ENCODE data around the gene HNRNPA3. TPM values are rescaled to one million over a fixed set of nuclear protein-coding genes. Genes with fewer than 3 reads are reported as not detected.
A peak's percentile ranks its signal among the peaks of the same experiment; 100 is the strongest.

Gene HNRNPA3
- total and polyA plus RNA-seq, 2 of the 13 experiments (the other 11 are each of a cell fraction or from before 2014, with no cell fraction given), result 73.3 to 97.7 TPM

DNA sequence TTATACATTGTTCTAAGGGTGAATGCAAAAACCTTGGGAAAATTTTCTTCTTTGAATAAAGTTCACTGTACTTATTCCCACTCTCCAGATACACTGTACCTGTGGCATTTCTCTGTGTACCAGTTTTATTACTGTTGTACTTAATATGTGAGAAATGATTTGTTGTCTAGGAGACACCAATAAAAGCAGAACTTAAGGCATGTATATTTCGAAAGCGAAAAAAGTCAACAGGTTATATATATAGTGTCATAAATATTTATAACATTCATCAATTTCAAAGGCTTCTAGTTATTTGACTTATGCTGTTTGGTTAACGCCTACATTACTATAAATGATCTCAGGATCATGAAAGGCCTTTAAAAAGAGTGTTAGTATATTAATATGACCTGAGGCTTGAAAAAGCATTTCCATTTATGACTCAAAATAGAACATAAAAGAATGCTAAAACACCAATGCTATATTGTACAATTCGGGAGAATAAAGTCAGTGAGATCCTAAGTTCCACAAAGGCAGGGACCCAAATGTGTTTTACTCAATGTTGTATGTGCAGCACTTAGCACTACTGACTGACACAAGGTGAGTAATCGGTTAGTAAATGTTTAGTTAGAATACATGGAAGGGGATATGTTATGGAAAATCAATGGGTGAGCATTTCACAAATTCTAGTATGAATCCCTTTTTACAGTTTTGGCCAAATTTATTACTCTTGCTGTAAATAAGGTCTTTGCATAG lies 32.2 kb upstream of the HNRNPA3 start:
- TF ChIP-seq RBAK (CRISPR knock-in tag; IDR thresholded peaks at IDR 0.05) (peak; percentile 58; the same call in 1 of the 2 replicates), REXO4 (CRISPR knock-in tag; IDR thresholded peaks at IDR 0.05; ENCODE audit: borderline replicate concordance) (no peak)

DNA sequence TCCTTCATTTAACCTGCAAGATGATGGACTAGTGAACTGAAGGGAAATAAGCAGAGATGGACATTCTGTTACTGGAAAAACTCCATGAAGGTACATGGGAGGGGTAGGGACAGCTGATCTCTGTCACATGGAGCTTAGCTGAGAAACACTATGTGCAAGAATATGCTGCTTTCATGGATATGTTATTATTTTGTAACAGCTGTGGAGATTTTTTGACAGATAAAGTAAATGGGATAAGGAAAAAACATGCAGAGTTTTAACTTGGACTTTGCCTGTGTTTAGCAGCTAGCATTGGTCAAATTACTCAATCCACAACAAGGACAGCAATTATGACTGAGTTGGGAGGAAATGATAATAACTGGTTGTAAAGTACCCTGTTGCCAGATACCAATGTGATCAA lies 28.7 kb upstream of the HNRNPA3 start:
- H3K9me3 ChIP-seq (ENCODE audit: low read length), result no peaks in the 10 kb centered on the region
- DNase-seq (ENCODE audit: low spot score), result peak; percentile 56
- CTCF ChIA-PET (ENCODE audit: low intra/inter-chr PET ratio, low total read pairs), result no interaction called here
- no peak for FAIRE-seq
- H3K9ac ChIP-seq (ENCODE audit: insufficient read depth, low read depth, low read length), result no peak overlapping the region
- POLR2A ChIA-PET, result interaction anchor here (1.0 to 3.2 kb wide), 2 partner anchors 28 to 81 kb away, joined by 4 to 22 read pairs; partner anchors contain the start of genes HNRNPA3 and NFE2L2
- no peak for ATAC-seq
- BruUV-seq (replicated peaks), result no TSS peak
- H4K20me1 ChIP-seq (ENCODE audit: insufficient read depth, low read length), result no peaks in the 10 kb centered on the region
- H3K36me3 ChIP-seq (replicated peaks in 1 of 2; ENCODE audit: control insufficient read depth in 1 of 2, insufficient read depth in 2 of 2, low read length in 2 of 2), result no peaks in the 10 kb centered on the region
- intact Hi-C loops (cut with micrococcal nuclease; ENCODE audit: unreplicated experiment) (no loop called here), in situ Hi-C loops (cut with HindIII; ENCODE audit: extremely low pct_ligation_motif_present, low pct_unique_long_range_greater_than_20kb) (no loop called here)
- H3K4me2 ChIP-seq (ENCODE audit: low read depth, low read length), result peak overlapping the region; percentile 25; the same call in 1 of the 2 replicates
- no peak overlapping the region for H2AFZ ChIP-seq (ENCODE audit: low read length)
- no peaks in the 10 kb centered on the region for H3K27me3 ChIP-seq (ENCODE audit: control insufficient read depth in 1 of 2, insufficient read depth in 2 of 2, low read length in 2 of 2)
- H3K79me2 ChIP-seq (ENCODE audit: insufficient read depth, low read length), result no peaks in the 10 kb centered on the region
- peaks cover 80% of the 10 kb centered on the region for H3K4me1 ChIP-seq (ENCODE audit: insufficient read depth, low read length)
- no peak overlapping the region for H3K4me3 ChIP-seq (replicated peaks in 1 of 3; ENCODE audit: insufficient read depth in 1 of 3, low read depth in 2 of 3, low read length in 3 of 3)
- H3K27ac ChIP-seq (ENCODE audit: extremely low read length, insufficient read depth, low read length), result peak overlapping the region; percentile 5
- TF ChIP-seq RFXAP (CRISPR knock-in tag; IDR thresholded peaks at IDR 0.05; ENCODE audit: borderline replicate concordance) (no peak), MXI1 (IDR thresholded peaks at IDR 0.05; ENCODE audit: borderline replicate concordance, low read depth, low read length) (0 out of 3 replicates have a peak, but pooled peaks have one; percentile 18), SOX6 (IDR thresholded peaks at IDR 0.05) (no peak), SOX6 (CRISPR knock-in tag; IDR thresholded peaks at IDR 0.05) (0 out of 2 replicates have a peak, but pooled peaks have one; percentile 26), CEBPB (IDR thresholded peaks at IDR 0.05; ENCODE audit: borderline replicate concordance, low read depth, low read length) (peak; percentile 40; the same call in 1 of the 2 replicates), ZNF207 (IDR thresholded peaks at IDR 0.05; ENCODE audit: borderline replicate concordance) (no peak), RARA (CRISPR knock-in tag; IDR thresholded peaks at IDR 0.05) (0 out of 2 replicates have a peak, but pooled peaks have one; percentile 19), PHF5A (CRISPR knock-in tag; IDR thresholded peaks at IDR 0.05; ENCODE audit: low read depth, unreplicated experiment) (no peak), HNF4A (CRISPR knock-in tag; IDR thresholded peaks at IDR 0.05) (peak; percentile 57)
- TF ChIP-seq, protein P1, sequence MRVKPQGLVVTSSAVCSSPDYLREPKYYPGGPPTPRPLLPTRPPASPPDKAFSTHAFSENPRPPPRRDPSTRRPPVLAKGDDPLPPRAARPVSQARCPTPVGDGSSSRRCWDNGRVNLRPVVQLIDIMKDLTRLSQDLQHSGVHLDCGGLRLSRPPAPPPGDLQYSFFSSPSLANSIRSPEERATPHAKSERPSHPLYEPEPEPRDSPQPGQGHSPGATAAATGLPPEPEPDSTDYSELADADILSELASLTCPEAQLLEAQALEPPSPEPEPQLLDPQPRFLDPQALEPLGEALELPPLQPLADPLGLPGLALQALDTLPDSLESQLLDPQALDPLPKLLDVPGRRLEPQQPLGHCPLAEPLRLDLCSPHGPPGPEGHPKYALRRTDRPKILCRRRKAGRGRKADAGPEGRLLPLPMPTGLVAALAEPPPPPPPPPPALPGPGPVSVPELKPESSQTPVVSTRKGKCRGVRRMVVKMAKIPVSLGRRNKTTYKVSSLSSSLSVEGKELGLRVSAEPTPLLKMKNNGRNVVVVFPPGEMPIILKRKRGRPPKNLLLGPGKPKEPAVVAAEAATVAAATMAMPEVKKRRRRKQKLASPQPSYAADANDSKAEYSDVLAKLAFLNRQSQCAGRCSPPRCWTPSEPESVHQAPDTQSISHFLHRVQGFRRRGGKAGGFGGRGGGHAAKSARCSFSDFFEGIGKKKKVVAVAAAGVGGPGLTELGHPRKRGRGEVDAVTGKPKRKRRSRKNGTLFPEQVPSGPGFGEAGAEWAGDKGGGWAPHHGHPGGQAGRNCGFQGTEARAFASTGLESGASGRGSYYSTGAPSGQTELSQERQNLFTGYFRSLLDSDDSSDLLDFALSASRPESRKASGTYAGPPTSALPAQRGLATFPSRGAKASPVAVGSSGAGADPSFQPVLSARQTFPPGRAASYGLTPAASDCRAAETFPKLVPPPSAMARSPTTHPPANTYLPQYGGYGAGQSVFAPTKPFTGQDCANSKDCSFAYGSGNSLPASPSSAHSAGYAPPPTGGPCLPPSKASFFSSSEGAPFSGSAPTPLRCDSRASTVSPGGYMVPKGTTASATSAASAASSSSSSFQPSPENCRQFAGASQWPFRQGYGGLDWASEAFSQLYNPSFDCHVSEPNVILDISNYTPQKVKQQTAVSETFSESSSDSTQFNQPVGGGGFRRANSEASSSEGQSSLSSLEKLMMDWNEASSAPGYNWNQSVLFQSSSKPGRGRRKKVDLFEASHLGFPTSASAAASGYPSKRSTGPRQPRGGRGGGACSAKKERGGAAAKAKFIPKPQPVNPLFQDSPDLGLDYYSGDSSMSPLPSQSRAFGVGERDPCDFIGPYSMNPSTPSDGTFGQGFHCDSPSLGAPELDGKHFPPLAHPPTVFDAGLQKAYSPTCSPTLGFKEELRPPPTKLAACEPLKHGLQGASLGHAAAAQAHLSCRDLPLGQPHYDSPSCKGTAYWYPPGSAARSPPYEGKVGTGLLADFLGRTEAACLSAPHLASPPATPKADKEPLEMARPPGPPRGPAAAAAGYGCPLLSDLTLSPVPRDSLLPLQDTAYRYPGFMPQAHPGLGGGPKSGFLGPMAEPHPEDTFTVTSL (CRISPR knock-in tag; IDR thresholded peaks at IDR 0.05; ENCODE audit: borderline replicate concordance), result peak; percentile 29; the same call in 1 of the 2 replicates

More for the DNA sequence above, 32.2 kb upstream of the HNRNPA3 start:
- CTCF ChIA-PET (ENCODE audit: low intra/inter-chr PET ratio, low total read pairs), result no interaction called here
- peaks cover 65% of the 10 kb centered on the region for H3K4me1 ChIP-seq (ENCODE audit: insufficient read depth, low read length)
- no peaks in the 10 kb centered on the region for H3K27me3 ChIP-seq (ENCODE audit: control insufficient read depth in 1 of 2, insufficient read depth in 2 of 2, low read length in 2 of 2)
- BruUV-seq (replicated peaks), result no TSS peak
- no peaks in the 10 kb centered on the region for H4K20me1 ChIP-seq (ENCODE audit: insufficient read depth, low read length)
- intact Hi-C loops (cut with micrococcal nuclease; ENCODE audit: unreplicated experiment) (no loop called here), in situ Hi-C loops (cut with HindIII; ENCODE audit: extremely low pct_ligation_motif_present, low pct_unique_long_range_greater_than_20kb) (no loop called here)
- 91% methylated on average over 5 of the region's 5 CpGs for WGBS (ENCODE audit: low lambda C conversion rate)
- no peak for DNase-seq (ENCODE audit: low spot score)
- no peak overlapping the region for H3K4me2 ChIP-seq (ENCODE audit: low read depth, low read length)
- H2AFZ ChIP-seq (ENCODE audit: low read length), result no peak overlapping the region
- H3K9me3 ChIP-seq (ENCODE audit: low read length), result no peaks in the 10 kb centered on the region
- no peaks in the 10 kb centered on the region for H3K36me3 ChIP-seq (replicated peaks in 1 of 2; ENCODE audit: control insufficient read depth in 1 of 2, insufficient read depth in 2 of 2, low read length in 2 of 2)
- H3K9ac ChIP-seq (ENCODE audit: insufficient read depth, low read depth, low read length), result no peak overlapping the region
- no peak for FAIRE-seq
- H3K4me3 ChIP-seq (replicated peaks in 1 of 3; ENCODE audit: insufficient read depth in 1 of 3, low read depth in 2 of 3, low read length in 3 of 3), result no peak overlapping the region
- H3K27ac ChIP-seq (ENCODE audit: extremely low read length, insufficient read depth, low read length), result no peak overlapping the region
- ATAC-seq, result no peak
- no peaks in the 10 kb centered on the region for H3K79me2 ChIP-seq (ENCODE audit: insufficient read depth, low read length)
- POLR2A ChIA-PET, result no interaction called here

All from HepG2 (cell line).